GM18502 (cell line): Measurements from ENCODE around the gene NME7.
"Not testable (repeated sequence)": the region's sequence is repeated elsewhere in the genome, so short reads cannot be mapped to it uniquely, and the experiment has no call there.

ENCODE experiments used
- ATAC-seq: cut with Tn5 transposase; IDR thresholded peaks from one replicate; pipeline ENCODE4 v1.9.1; 2021; ENCODE audit warnings: mild to moderate bottlenecking; ENCODE audit not compliant: unreplicated experiment, poor library complexity

NME7 gene

GRCh38 chr1:169240449-169241232 is 127.0 kb downstream of the NME7 start:
- no peak for ATAC-seq

- no peak for ATAC-seq
Observed at GRCh38 chr1:169236880-169237279, 130.7 kb downstream of the NME7 start.

GRCh38 chr1:169236143-169236542 is 131.5 kb downstream of the NME7 start:
- no peak for ATAC-seq

- ATAC-seq: no peak
Observed at GRCh38 chr1:169235568-169235967, 132.0 kb downstream of the NME7 start.

DNA sequence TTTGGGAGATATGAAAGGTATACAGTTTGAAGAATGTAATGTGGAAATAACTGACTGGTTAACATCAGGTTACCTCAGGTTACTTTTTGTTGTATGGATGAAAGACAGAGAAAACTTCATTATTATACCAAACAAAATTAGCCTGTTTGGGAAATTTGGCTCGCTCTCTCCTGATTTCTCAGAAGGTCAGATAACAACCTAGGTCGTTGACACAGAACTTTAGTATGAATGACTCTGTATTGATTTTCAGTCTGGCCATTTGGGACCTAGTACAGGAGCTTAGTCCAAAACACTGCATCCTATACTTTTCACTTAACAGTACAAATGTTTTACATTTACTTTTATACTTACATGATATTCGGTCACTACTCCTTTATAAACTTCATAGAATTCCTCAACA is 132.8 kb downstream of the NME7 start:
- no peak for ATAC-seq

DNA sequence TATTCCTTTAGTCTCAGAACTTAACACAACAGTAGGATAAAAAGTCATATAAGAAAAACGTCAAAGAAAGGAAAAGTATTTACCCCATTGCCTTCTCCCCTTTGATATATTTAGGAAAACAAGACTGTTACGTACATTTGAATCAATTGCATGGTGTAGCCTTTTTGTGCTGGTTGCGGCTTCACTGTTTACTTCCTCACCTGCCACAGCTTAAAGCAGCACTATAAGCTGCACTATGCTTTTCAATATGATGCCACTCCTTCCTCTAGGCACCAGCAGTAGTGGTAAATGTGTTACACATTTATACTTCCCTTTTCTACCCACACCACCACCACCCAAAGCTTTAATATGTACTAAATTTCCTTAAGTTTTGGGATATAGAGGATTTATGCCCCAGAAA is 150.0 kb downstream of the NME7 start:
- no peak for ATAC-seq

DNA sequence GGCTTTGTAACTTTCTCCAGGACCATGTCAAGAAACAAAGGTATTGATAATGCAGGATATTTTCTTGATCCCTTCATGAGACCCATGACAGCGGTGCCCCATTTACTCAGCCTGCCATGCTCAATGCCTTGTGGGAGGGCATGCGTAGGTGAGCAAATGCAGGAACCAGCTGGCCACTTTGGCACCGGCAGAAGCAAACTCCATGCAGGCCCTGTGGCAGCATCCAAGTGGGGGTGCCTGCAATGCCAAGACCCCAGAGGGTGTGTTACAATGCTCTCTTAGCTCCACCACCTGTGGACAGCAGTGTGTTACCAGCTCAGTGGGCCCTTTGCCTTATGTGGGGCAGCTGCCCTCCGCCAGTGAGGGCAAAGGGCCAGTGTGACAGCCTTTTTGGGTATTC is 153.0 kb downstream of the NME7 start:
- ATAC-seq: no peak

DNA sequence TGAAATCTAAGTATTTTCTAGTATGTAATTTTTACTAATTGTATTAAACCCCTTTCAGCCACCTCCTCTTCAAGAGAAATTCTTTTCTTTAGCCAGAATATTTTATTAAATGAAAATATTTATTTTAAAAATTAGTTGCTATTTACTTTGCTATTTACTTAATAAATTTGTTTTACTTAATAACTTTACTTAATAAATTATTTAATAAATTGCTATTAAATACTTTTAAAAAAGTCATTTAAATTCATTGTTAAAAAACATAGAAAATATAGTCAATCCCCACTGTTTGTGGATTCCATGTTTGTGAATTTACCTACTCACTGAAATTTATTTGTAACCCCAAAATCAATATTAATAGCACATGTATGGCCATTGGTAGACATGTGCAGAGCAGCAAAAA is 155.5 kb downstream of the NME7 start:
- ATAC-seq: no peak

DNA sequence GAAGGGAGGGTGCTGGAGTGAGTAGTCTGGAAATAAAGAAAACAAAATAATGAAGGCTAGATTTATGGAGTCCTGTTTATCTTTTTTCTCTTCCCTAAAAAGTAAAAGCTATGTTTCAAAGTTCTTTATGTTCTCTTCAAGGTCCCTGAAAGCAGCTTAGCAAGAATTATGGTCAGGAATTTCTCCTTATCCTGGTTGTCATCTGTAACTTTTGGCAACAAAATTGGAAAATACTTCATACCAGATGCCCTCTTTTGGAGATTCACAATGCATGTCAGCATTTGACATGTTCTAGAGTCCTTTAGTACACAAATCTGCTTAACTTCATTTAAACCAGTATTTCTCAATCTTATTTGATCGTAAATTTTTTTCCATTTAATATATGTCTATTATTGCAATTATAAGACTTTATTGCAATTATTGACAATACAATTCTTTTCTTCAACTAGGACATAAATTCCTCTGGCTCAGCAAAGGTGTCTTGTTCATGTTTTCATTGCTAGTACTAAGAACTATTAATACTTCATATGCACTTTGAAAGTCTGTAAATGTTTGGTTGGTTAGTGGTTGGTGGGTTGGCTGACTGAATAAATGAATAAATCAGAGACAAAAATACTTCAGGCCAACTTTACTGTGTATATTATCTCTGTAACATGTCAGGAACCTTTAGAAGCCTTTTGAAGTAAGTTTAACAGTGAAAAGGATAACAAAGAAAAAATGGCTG is 159.6 kb downstream of the NME7 start:
- ATAC-seq: no peak

GRCh38 chr1:169204157-169204556 is 163.4 kb downstream of the NME7 start:
- no peak for ATAC-seq

DNA sequence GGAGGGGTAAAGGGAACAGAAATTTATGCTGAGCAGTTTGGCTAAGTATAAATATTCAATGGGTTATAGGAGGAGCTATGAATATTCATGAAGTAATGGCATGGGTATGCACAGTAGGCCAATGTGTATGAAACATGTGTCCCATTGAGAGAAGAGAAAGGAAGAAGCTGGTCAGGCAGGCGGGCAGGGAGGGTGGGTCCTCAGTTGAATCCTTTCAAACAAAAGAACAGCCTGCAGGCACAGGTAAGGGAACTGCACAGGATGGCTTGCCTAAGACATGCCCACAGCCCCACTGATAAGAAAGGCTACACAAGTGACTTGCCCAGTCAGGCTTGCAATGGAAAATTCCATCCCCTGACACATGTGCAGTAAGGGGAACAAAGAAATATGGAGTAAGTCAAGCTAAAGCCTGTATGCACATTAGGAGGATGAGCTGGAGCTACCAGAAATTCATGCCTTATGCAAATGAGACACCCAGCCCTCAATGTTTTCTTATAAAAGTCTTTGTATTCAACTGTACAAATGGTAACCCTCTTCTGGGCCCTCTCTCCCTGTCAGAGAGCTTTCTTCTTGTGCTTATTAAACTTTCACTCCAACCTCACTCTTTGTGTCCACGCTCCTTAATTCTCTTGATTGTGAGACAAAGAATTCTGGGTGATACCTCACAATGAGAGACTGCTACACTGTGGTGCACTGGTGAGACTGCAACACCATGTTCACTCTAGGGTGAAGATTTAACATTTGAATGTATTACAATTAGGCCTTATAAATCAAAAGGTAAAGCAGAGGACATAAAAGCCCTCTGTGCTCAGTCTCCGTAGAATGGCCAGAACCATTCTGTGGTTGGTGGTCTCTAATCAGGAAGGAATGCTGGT is 164.6 kb downstream of the NME7 start:
- no peak for ATAC-seq

DNA sequence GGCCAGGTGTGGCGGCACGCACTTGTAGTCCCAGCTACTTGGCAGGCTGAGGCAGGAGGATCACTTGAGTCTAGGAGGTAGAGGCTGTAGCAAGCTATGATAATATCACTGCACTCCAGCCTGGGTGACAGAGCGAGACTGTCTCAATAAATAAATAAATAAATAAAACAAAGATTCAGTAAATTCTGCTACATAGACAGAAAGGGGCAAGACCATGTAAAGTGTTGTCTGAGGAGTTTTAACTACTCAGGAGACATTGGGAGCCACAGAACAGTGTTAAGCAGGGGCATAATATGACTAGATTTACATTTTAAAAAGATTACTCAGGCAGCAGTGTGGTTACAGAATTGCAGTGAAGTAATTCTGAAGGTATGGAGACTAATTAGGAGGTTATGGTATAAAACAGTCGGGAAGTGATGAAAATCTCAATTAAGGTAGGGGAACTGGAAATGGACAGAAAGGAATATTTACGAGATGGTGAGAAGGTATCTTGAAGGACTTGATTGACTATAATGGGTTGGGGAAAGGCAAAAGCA is 166.4 kb downstream of the NME7 start:
- no peak for ATAC-seq

DNA sequence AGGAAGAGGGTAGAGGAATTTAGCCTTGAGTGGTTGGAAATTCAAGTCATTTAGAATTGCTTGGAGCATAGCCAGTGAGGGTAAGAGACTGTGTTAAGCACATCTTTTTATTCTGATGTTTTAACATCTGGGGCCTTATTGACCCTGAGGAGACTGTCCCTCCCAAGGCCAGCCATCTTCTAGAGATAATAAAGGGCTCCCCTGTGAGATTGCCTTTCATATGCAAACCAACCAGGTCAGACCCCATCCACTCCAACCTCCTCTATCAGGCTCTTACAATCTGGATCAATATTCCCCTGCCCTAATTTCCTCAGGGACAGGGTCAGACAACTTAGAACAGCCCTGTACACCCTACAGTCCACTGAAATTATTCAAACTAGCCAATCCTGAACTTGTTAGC is 167.3 kb downstream of the NME7 start:
- ATAC-seq: no peak

- no peak for ATAC-seq
Observed at GRCh38 chr1:169196581-169196980, 171.0 kb downstream of the NME7 start.

DNA sequence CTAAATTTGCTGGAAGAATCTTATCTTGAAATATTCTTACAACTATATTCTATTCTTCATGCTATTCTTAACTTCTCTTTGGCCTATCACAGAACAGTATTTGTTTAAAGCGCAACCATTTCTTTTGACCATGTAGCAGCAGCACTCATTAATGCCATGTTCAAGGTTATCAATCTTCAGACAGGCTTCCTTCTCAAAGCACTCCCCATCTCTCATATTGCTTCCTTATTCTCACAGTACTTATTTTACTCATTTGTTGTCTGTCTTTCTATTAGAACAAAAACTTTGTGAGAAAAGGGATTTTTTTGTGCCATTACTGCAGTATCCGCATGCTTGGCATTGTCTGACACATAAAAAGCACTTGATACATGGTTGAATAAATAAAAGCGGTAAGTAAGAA is 171.4 kb downstream of the NME7 start:
- no peak for ATAC-seq

- ATAC-seq: no peak
Observed at GRCh38 chr1:169193191-169193850, 174.3 kb downstream of the NME7 start.

DNA sequence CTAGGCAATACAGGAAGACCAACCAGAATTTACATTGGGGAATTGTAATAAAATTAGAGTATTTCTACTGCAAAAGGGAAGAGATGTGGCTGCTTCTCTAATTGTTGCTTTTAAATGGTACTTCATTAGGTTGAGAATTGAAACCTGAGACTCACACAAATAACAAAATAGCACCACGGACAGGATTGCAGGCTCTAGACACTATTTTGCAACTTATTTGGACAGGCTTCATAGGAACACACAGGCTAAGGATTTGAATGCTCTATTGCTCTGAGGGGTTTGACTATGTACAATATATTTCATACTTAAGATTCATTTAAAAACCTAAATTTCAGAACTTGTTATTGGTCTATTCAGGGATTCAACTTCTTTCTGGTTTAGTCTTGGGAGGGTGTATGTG is 181.5 kb downstream of the NME7 start:
- no peak for ATAC-seq

DNA sequence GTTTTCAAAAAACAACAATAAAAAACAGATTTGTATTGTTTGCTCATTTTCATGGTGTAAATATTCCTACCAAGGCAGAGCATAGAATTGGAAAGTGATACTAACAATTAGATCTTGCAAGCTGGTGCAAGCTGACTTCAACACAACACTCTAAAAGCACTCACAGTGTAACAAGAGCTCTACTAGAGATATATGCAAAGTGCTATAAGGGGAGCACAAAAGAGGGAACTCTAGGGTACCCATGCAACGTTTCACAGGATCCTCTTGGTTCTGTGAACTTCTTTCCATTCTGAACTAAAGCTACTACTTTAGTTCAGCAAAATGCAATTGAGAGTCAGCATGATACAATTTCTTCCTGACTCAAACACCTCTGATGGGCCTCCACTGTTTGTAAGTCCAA is 182.8 kb downstream of the NME7 start:
- no peak for ATAC-seq

DNA sequence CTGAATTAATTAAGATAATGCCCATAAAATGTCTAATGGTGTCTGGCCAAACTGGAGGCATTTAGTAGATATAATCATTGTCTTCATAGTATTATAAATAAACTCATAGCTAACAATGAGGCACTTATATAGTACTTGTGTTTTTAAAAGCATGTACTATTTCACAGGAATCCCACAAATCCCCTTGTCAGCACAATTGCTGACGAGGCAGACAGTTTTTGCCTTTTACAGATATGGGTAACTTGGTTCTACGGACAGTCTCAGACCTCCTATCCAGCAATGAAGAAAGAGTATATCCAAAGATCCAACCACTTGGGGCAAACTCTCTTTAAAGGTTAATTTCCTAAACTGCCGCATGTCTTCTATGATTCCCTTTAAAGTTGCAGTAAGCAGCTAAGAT is 187.4 kb downstream of the NME7 start:
- no peak for ATAC-seq

- not testable (repeated sequence) for ATAC-seq
Observed at GRCh38 chr1:169179431-169179830, 188.2 kb downstream of the NME7 start.
